NCI-H2171 treated with DMSO at 0.1 percent for 48 hours (cell line): ENCODE data around the gene NUF2.
"Not testable (repeated sequence)": the region's sequence is repeated elsewhere in the genome, so short reads cannot be mapped to it uniquely, and the experiment has no call there.

Experiments
- DNase-seq: peaks from one replicate; lab custom pipeline; 2025; lab: John Stamatoyannopoulos, UW

NUF2 gene

GRCh38 chr1:163321311-163322305, at the start of gene NUF2:
Gene NUF2, plus strand, starts transcription at chr1:163321954. Its CDS starts 4,098 bp downstream, at chr1:163326052.
- peak; percentile 98 for DNase-seq

- no peak for DNase-seq
These were observed 47.9 kb upstream of the NUF2 start for GRCh38 chr1:163273766-163274441.

GRCh38 chr1:163275222-163275621, 46.5 kb upstream of the NUF2 start:
- DNase-seq, result no peak

- no peak for DNase-seq
These were observed 43.2 kb upstream of the NUF2 start for GRCh38 chr1:163278602-163279001.

GRCh38 chr1:163284867-163285266, 36.9 kb upstream of the NUF2 start:
- DNase-seq, result not testable (repeated sequence)

- DNase-seq, result no peak
These were observed 31.6 kb upstream of the NUF2 start for GRCh38 chr1:163290025-163290640.

GRCh38 chr1:163291461-163291860, 30.3 kb upstream of the NUF2 start:
- no peak for DNase-seq

- not testable (repeated sequence) for DNase-seq
These were observed 29.6 kb upstream of the NUF2 start for GRCh38 chr1:163292153-163292552.

- not testable (repeated sequence) for DNase-seq
These were observed 28.3 kb upstream of the NUF2 start for GRCh38 chr1:163293497-163293896.

- DNase-seq, result no peak
These were observed 25.8 kb upstream of the NUF2 start for GRCh38 chr1:163295949-163296348.

GRCh38 chr1:163296504-163297263, 25.1 kb upstream of the NUF2 start:
- no peak for DNase-seq

GRCh38 chr1:163298365-163298764, 23.4 kb upstream of the NUF2 start:
- DNase-seq, result no peak

GRCh38 chr1:163300568-163300967, 21.2 kb upstream of the NUF2 start:
- DNase-seq, result peak; percentile 69

GRCh38 chr1:163303561-163303960, 18.2 kb upstream of the NUF2 start:
- no peak for DNase-seq

- DNase-seq, result no peak
These were observed 16.3 kb upstream of the NUF2 start for GRCh38 chr1:163305441-163305840.

GRCh38 chr1:163307479-163308171, 14.1 kb upstream of the NUF2 start:
- no peak for DNase-seq

- DNase-seq, result no peak
These were observed 12.9 kb upstream of the NUF2 start for GRCh38 chr1:163308811-163309210.

- DNase-seq, result peak; percentile 23
These were observed 5.9 kb upstream of the NUF2 start for GRCh38 chr1:163315773-163316374.

- no peak for DNase-seq
These were observed 863 bp upstream of the NUF2 start for GRCh38 chr1:163320891-163321290.

- DNase-seq, result not testable (repeated sequence)
These were observed 1.6 kb downstream of the NUF2 start for GRCh38 chr1:163323339-163323738.

- no peak for DNase-seq
These were observed 9.4 kb downstream of the NUF2 start for GRCh38 chr1:163331116-163331515.
